WTC11 (cell line): ENCODE measurements around the gene ARHGEF19. TPM values are rescaled to one million over a fixed set of nuclear protein-coding genes. Genes with fewer than 3 reads are reported as not detected.

Experiments
- ATAC-seq: fragments of 200-7000 bp; cut with Tn5 transposase; 2 replicates; pipeline ENCODE4 v1.10.0; 2021; ENCODE audit warnings: mild to moderate bottlenecking, moderate library complexity
- CTCF ChIA-PET: fragments of 300-600 bp; sonication (Branson Sonifier 250); formaldehyde crosslinking; loops from one replicate; lab custom pipeline; 2021; ENCODE audit warnings: antibody characterized with exemption; lab: Charles Lee
- POLR2A ChIA-PET: fragments of 350-600 bp; sonication (Branson Sonifier 250); formaldehyde crosslinking; loops from one replicate; lab custom pipeline; 2021; ENCODE audit warnings: antibody characterized with exemption; lab: Charles Lee
- DNase-seq: peaks from one replicate; pipeline ENCODE4 v3.0.0; 2021; ENCODE audit warnings: low spot score
- H3K27ac Mint-ChIP-seq: 2 replicates; pipeline ENCODE4 v1.8.0; 2021; ENCODE audit warnings: mixed read lengths
- H3K27me3 Mint-ChIP-seq: 2 replicates; pipeline ENCODE4 v1.8.0; 2021; ENCODE audit warnings: low read depth, mild to moderate bottlenecking, moderate library complexity, mixed read lengths
- H3K36me3 Mint-ChIP-seq: 2 replicates; pipeline ENCODE4 v1.8.0; 2021; ENCODE audit warnings: mixed read lengths
- H3K4me1 Mint-ChIP-seq: 2 replicates; pipeline ENCODE4 v1.8.0; 2022; ENCODE audit warnings: mixed read lengths
- H3K4me3 Mint-ChIP-seq: 2 replicates; pipeline ENCODE4 v1.8.0; 2021; ENCODE audit warnings: mild to moderate bottlenecking, moderate library complexity, mixed read lengths
- H3K9me3 Mint-ChIP-seq: 2 replicates; pipeline ENCODE4 v1.8.0; 2021; ENCODE audit warnings: mixed read lengths
- AR ChIP-seq: fragments of 250-450 bp; sonication (Bioruptor Pico); IDR thresholded peaks from 2 replicates; pipeline ENCODE4 v1.9.0; 2021; ENCODE audit warnings: mild to moderate bottlenecking
- ATF3 ChIP-seq: sonication (generic); formaldehyde crosslinking; conservative IDR thresholded peaks from 2 replicates; pipeline ENCODE4 v1.8.1; 2022; ENCODE audit warnings: mild to moderate bottlenecking, missing genetic modification reagents
- CDX4 ChIP-seq: fragments of 250-450 bp; sonication (Bioruptor Pico); IDR thresholded peaks from 2 replicates; pipeline ENCODE4 v1.9.0; 2021; ENCODE audit warnings: moderate library complexity, mild to moderate bottlenecking, inconsistent platforms, borderline replicate concordance
- CREB1 ChIP-seq: sonication (generic); formaldehyde crosslinking; IDR thresholded peaks from 2 replicates; pipeline ENCODE4 v1.8.0; 2023; ENCODE audit warnings: mild to moderate bottlenecking, missing genetic modification reagents
- E2F5 ChIP-seq: sonication (generic); formaldehyde crosslinking; IDR thresholded peaks from 2 replicates; pipeline ENCODE4 v1.8.1; 2022; ENCODE audit warnings: mild to moderate bottlenecking, moderate library complexity, missing genetic modification reagents
- FOXK1 ChIP-seq: sonication (generic); formaldehyde crosslinking; IDR thresholded peaks from 2 replicates; pipeline ENCODE4 v1.8.0; 2022; ENCODE audit warnings: mild to moderate bottlenecking, moderate library complexity, missing genetic modification reagents
- IRF2 ChIP-seq: sonication (generic); formaldehyde crosslinking; IDR thresholded peaks from 2 replicates; pipeline ENCODE4 v1.8.0; 2022; ENCODE audit warnings: low read depth, missing genetic modification reagents, borderline replicate concordance
- JAZF1 ChIP-seq: fragments of 250-450 bp; sonication (Bioruptor Pico); IDR thresholded peaks from 2 replicates; pipeline ENCODE4 v1.9.0; 2021; ENCODE audit warnings: moderate library complexity, mild to moderate bottlenecking, inconsistent platforms
- JUN ChIP-seq: sonication (generic); formaldehyde crosslinking; IDR thresholded peaks from 2 replicates; pipeline ENCODE4 v1.8.0; 2023; ENCODE audit warnings: mild to moderate bottlenecking, missing genetic modification reagents
- KAT7 ChIP-seq: sonication (generic); formaldehyde crosslinking; IDR thresholded peaks from 2 replicates; pipeline ENCODE4 v1.8.1; 2023; ENCODE audit warnings: missing genetic modification reagents, mild to moderate bottlenecking, borderline replicate concordance
- MYBL2 ChIP-seq: sonication (generic); formaldehyde crosslinking; IDR thresholded peaks from 2 replicates; pipeline ENCODE4 v1.8.1; 2023; ENCODE audit warnings: mild to moderate bottlenecking, moderate library complexity, missing genetic modification reagents
- OVOL2 ChIP-seq: fragments of 250-450 bp; sonication (Bioruptor Pico); IDR thresholded peaks from 2 replicates; pipeline ENCODE4 v1.9.0; 2021; ENCODE audit warnings: mild to moderate bottlenecking, borderline replicate concordance
- PREB ChIP-seq: sonication (generic); formaldehyde crosslinking; IDR thresholded peaks from 2 replicates; pipeline ENCODE4 v1.8.1; 2022; ENCODE audit warnings: mild to moderate bottlenecking, missing genetic modification reagents, moderate library complexity, borderline replicate concordance
- PRRX2 ChIP-seq: fragments of 250-450 bp; sonication (Bioruptor Pico); IDR thresholded peaks from 2 replicates; pipeline ENCODE4 v1.8.0; 2021; ENCODE audit warnings: mild to moderate bottlenecking
- RELA ChIP-seq: sonication (generic); formaldehyde crosslinking; IDR thresholded peaks from 2 replicates; pipeline ENCODE4 v1.8.1; 2022; ENCODE audit warnings: missing genetic modification reagents, mild to moderate bottlenecking, borderline replicate concordance
- STAT6 ChIP-seq: sonication (generic); formaldehyde crosslinking; conservative IDR thresholded peaks from 2 replicates; pipeline ENCODE4 v1.8.1; 2023; ENCODE audit warnings: mild to moderate bottlenecking, low read depth, missing genetic modification reagents, moderate library complexity
- USF2 ChIP-seq: sonication (generic); formaldehyde crosslinking; IDR thresholded peaks from 2 replicates; pipeline ENCODE4 v1.8.1; 2023; ENCODE audit warnings: mild to moderate bottlenecking, missing genetic modification reagents, moderate library complexity
- ZNF121 ChIP-seq: sonication (generic); formaldehyde crosslinking; IDR thresholded peaks from 2 replicates; pipeline ENCODE4 v1.8.0; 2023; ENCODE audit warnings: missing genetic modification reagents
- ZNF396 ChIP-seq: fragments of 250-450 bp; sonication (Bioruptor Pico); IDR thresholded peaks from 2 replicates; pipeline ENCODE4 v1.8.0; 2021; ENCODE audit warnings: mild to moderate bottlenecking, moderate library complexity, borderline replicate concordance
- ZNF671 ChIP-seq: fragments of 250-450 bp; sonication (Bioruptor Pico); IDR thresholded peaks from 2 replicates; pipeline ENCODE4 v1.8.0; 2021; ENCODE audit warnings: mild to moderate bottlenecking
- total RNA-seq: library from RNA; stranded (reverse); gene quantifications from 3 replicates; pipeline ENCODE4 v1.2.3, GENCODE V29; 2021

Gene ARHGEF19
- total RNA-seq, 1 experiment from 2014 or later, result 53.1 TPM

GRCh38 chr1:16243215-16243610 lies 30.8 kb upstream of the ARHGEF19 start:
- ATAC-seq (no peak), DNase-seq (no peak)
- H3K27me3 Mint-ChIP-seq, result no peaks in the 10 kb centered on the region

GRCh38 chr1:16242556-16243214 lies 30.2 kb upstream of the ARHGEF19 start:
- ATAC-seq (no peak), DNase-seq (no peak)
- no peak for TF ChIP-seq FOXK1 (CRISPR knock-in tag)
- TF ChIP-seq OVOL2 (CRISPR knock-in tag), result no peak
- no peak for TF ChIP-seq IRF2 (CRISPR knock-in tag)
- no peak for TF ChIP-seq JAZF1 (CRISPR knock-in tag)
- TF ChIP-seq E2F5 (CRISPR knock-in tag), result no peak
- TF ChIP-seq RELA (CRISPR knock-in tag), result no peak
- no peak for TF ChIP-seq STAT6 (CRISPR knock-in tag)
- no peak for TF ChIP-seq PRRX2 (CRISPR knock-in tag)
- Mint-ChIP-seq H3K9me3 (no peaks in the 10 kb centered on the region), H3K4me1 (peaks cover 8% of the 10 kb centered on the region; the same call in 1 of the 2 replicates), H3K27ac (no peak overlapping the region), H3K4me3 (no peak overlapping the region), H3K27me3 (no peaks in the 10 kb centered on the region), H3K36me3 (peaks cover 3% of the 10 kb centered on the region; the same call in 1 of the 2 replicates)
- ChIA-PET CTCF (interaction anchor here (1.1 to 2.0 kb wide), 4 partner anchors 25 to 121 kb away, joined by 3 to 18 read pairs (median 4); partner anchors contain the start of gene ARHGEF19), POLR2A (no interaction called here)

More at GRCh38 chr1:16243215-16243610, 30.8 kb upstream of the ARHGEF19 start:
- Mint-ChIP-seq H3K27ac (no peak overlapping the region), H3K9me3 (no peaks in the 10 kb centered on the region), H3K4me1 (peaks cover 6% of the 10 kb centered on the region; the same call in 1 of the 2 replicates), H3K4me3 (no peak overlapping the region), H3K36me3 (peaks cover 3% of the 10 kb centered on the region; the same call in 1 of the 2 replicates)
- CTCF ChIA-PET, result interaction anchor here (1.1 to 2.0 kb wide), 6 partner anchors 16 to 120 kb away, joined by 3 to 18 read pairs (median 4); partner anchors contain the start of gene ARHGEF19
- POLR2A ChIA-PET, result no interaction called here
- TF ChIP-seq ZNF671, result no peak
- TF ChIP-seq CDX4 (CRISPR knock-in tag), result no peak
- no peak for TF ChIP-seq CREB1 (CRISPR knock-in tag)
- TF ChIP-seq ATF3 (CRISPR knock-in tag), result no peak
- TF ChIP-seq ZNF396, result no peak
- no peak for TF ChIP-seq KAT7 (CRISPR knock-in tag)
- no peak for TF ChIP-seq PREB (CRISPR knock-in tag)
- TF ChIP-seq AR (CRISPR knock-in tag), result no peak
- TF ChIP-seq MYBL2 (CRISPR knock-in tag), result no peak
- no peak for TF ChIP-seq JUN
- no peak for TF ChIP-seq JAZF1 (CRISPR knock-in tag)
- no peak for TF ChIP-seq USF2 (CRISPR knock-in tag)
- no peak for TF ChIP-seq OVOL2 (CRISPR knock-in tag)
- no peak for TF ChIP-seq ZNF121 (CRISPR knock-in tag)
